Ishikawa (cell line): ENCODE measurements around the gene CDHR4.

Source experiments
- CEBPB ChIP-seq: IDR thresholded peaks from 2 replicates; pipeline ENCODE4 v1.6.1; 2012
- CREB1 ChIP-seq: IDR thresholded peaks from 2 replicates; pipeline ENCODE4 v1.6.1; 2012; ENCODE audit warnings: low read depth
- EGR1 ChIP-seq: IDR thresholded peaks from 2 replicates; pipeline ENCODE4 v1.6.1; 2012
- EP300 ChIP-seq: IDR thresholded peaks from 2 replicates; pipeline ENCODE4 v1.6.1; 2012; ENCODE audit warnings: borderline replicate concordance
- FOXM1 ChIP-seq: IDR thresholded peaks from 2 replicates; pipeline ENCODE4 v1.6.1; 2012; ENCODE audit warnings: low read depth, borderline replicate concordance
- RAD21 ChIP-seq: IDR thresholded peaks from 2 replicates; pipeline ENCODE4 v1.6.1; 2012; ENCODE audit warnings: low read depth
- YY1 ChIP-seq: IDR thresholded peaks from 2 replicates; pipeline ENCODE4 v1.6.1; 2012; ENCODE audit warnings: low read depth
- TF ChIP-seq, protein P1 (sequence below): IDR thresholded peaks from 2 replicates; pipeline ENCODE4 v1.6.1; 2012; ENCODE audit warnings: low read depth, mild to moderate bottlenecking

DNA sequence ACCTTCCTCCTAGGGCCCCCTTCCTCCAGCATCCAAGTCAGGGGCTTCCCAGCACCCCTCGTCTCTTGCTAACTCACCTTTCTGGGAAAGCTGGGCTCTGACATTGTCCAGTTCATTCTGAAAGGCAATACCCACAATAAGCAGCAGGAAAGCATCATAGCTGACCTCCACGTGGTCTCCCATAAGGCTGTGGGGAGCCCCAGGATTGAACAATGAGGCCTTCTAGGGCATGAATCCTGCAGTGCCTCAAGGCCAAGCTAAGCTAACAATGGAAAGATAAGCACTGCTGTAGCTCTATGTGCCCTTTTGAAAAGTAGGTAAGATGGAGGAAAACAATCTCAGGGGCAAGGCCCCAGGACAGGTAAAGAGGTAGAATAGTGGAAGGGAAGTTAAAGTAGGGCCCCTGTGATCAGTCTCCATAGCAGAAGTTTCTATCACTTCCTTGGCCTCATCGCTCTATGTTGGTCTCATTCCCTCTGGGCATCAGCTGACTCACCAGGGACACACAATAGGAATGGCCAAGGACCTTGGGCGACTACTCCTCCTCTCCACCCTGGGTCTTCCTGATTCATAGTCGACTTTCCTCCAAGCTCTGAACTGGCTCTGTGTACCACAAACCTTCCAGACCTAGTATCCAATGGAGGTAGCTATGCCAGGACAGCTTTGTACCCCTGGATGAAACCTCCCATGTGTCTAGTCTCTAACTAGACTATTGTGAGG is 45.0 kb upstream of the CDHR4 start:
- TF ChIP-seq YY1 = no peak
- no peak for TF ChIP-seq CREB1
- TF ChIP-seq CEBPB = no peak
- no peak for TF ChIP-seq FOXM1
- no peak for TF ChIP-seq RAD21
- TF ChIP-seq, protein P1, sequence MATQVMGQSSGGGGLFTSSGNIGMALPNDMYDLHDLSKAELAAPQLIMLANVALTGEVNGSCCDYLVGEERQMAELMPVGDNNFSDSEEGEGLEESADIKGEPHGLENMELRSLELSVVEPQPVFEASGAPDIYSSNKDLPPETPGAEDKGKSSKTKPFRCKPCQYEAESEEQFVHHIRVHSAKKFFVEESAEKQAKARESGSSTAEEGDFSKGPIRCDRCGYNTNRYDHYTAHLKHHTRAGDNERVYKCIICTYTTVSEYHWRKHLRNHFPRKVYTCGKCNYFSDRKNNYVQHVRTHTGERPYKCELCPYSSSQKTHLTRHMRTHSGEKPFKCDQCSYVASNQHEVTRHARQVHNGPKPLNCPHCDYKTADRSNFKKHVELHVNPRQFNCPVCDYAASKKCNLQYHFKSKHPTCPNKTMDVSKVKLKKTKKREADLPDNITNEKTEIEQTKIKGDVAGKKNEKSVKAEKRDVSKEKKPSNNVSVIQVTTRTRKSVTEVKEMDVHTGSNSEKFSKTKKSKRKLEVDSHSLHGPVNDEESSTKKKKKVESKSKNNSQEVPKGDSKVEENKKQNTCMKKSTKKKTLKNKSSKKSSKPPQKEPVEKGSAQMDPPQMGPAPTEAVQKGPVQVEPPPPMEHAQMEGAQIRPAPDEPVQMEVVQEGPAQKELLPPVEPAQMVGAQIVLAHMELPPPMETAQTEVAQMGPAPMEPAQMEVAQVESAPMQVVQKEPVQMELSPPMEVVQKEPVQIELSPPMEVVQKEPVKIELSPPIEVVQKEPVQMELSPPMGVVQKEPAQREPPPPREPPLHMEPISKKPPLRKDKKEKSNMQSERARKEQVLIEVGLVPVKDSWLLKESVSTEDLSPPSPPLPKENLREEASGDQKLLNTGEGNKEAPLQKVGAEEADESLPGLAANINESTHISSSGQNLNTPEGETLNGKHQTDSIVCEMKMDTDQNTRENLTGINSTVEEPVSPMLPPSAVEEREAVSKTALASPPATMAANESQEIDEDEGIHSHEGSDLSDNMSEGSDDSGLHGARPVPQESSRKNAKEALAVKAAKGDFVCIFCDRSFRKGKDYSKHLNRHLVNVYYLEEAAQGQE = no peak
- TF ChIP-seq EGR1 = no peak
- no peak for TF ChIP-seq EP300
